Hepatocyte (in vitro differentiated cells): Measurements from ENCODE around the gene ALPG.

ENCODE experiments used
- EZH2 ChIP-seq: fragments of 200-600 bp; sonication (generic); IDR thresholded peaks from 2 replicates; pipeline ENCODE4 v1.6.1; 2016; ENCODE audit warnings: antibody characterized with exemption, mild to moderate bottlenecking, borderline replicate concordance
- EZH2phosphoT487 ChIP-seq: fragments of 200-600 bp; sonication (generic); IDR thresholded peaks from one replicate; pipeline ENCODE4 v1.6.1; 2018; ENCODE audit warnings: antibody characterized with exemption, mild to moderate bottlenecking, low read depth, moderate library complexity; ENCODE audit not compliant: unreplicated experiment, severe bottlenecking
- TF ChIP-seq, protein P1 (sequence below): fragments of 200-600 bp; sonication (generic); IDR thresholded peaks from 2 replicates; pipeline ENCODE4 v1.5.1; 2016; ENCODE audit warnings: antibody characterized with exemption, mild to moderate bottlenecking; ENCODE audit not compliant: poor library complexity

DNA sequence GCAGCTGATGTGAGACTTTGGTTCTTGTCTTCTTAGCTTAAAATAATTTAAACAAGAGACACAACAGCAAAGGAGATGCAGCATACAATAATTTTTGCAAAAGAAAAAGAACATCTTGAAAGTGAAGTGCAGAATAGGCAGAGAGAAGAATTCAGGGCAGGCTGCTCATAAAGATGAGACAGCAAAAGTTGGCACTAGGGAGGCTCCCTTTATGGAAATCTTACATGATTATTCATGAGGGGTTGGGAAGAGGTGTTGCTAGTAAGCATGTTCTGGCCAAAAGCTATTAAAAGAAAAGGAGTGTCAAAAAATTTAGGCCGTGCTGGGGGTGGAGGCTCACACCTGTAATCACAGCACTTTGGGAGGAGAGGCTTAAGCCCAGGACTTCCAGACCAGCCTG lies 32.3 kb upstream of the ALPG start:
- TF ChIP-seq, protein P1, sequence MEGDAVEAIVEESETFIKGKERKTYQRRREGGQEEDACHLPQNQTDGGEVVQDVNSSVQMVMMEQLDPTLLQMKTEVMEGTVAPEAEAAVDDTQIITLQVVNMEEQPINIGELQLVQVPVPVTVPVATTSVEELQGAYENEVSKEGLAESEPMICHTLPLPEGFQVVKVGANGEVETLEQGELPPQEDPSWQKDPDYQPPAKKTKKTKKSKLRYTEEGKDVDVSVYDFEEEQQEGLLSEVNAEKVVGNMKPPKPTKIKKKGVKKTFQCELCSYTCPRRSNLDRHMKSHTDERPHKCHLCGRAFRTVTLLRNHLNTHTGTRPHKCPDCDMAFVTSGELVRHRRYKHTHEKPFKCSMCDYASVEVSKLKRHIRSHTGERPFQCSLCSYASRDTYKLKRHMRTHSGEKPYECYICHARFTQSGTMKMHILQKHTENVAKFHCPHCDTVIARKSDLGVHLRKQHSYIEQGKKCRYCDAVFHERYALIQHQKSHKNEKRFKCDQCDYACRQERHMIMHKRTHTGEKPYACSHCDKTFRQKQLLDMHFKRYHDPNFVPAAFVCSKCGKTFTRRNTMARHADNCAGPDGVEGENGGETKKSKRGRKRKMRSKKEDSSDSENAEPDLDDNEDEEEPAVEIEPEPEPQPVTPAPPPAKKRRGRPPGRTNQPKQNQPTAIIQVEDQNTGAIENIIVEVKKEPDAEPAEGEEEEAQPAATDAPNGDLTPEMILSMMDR, result no peak
- TF ChIP-seq EZH2, result no peak
- TF ChIP-seq EZH2phosphoT487, result no peak
